Measurements from ENCODE around the gene CTRB2.

DNA sequence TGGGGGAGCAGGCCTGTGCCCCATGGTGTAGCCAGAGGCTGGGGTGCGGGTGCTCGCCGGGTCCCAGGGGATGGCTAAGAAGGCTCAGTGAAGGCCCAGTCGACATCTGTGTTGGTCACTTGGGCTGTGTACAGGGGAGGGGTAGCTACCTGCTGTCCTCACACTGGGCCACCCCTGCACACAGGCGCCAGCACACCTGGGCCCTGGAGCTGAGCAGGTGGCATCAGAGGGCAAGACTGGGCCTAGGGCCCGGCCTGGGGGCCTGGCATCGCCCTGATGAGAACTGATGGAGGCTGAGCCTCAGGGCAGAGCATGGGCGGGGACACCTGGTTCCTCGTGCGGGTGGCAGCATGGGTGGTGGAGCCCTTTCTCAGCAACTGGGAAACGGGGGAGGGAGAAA is 870 bp upstream of the CTRB2 start:
- TF ChIP-seq, protein P1, sequence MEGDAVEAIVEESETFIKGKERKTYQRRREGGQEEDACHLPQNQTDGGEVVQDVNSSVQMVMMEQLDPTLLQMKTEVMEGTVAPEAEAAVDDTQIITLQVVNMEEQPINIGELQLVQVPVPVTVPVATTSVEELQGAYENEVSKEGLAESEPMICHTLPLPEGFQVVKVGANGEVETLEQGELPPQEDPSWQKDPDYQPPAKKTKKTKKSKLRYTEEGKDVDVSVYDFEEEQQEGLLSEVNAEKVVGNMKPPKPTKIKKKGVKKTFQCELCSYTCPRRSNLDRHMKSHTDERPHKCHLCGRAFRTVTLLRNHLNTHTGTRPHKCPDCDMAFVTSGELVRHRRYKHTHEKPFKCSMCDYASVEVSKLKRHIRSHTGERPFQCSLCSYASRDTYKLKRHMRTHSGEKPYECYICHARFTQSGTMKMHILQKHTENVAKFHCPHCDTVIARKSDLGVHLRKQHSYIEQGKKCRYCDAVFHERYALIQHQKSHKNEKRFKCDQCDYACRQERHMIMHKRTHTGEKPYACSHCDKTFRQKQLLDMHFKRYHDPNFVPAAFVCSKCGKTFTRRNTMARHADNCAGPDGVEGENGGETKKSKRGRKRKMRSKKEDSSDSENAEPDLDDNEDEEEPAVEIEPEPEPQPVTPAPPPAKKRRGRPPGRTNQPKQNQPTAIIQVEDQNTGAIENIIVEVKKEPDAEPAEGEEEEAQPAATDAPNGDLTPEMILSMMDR (IDR thresholded peaks at IDR 0.05), result no peak
- no peak for TF ChIP-seq POLR2AphosphoS5 (IDR thresholded peaks at IDR 0.05)
- TF ChIP-seq POLR2A (IDR thresholded peaks at IDR 0.05), result no peak
- no peak for TF ChIP-seq EP300 (IDR thresholded peaks at IDR 0.05; ENCODE audit: low read depth)

Measured in transverse colon (tissue), 4 donors.